OCI-M1 (cell line): ENCODE results near the gene POU3F1.
"Not testable (repeated sequence)": the region's sequence is repeated elsewhere in the genome, so short reads cannot be mapped to it uniquely, and the experiment has no call there.

Experiments
- DNase-seq: peaks from one replicate; lab custom pipeline; 2025; lab: John Stamatoyannopoulos, UW

Gene POU3F1

DNA sequence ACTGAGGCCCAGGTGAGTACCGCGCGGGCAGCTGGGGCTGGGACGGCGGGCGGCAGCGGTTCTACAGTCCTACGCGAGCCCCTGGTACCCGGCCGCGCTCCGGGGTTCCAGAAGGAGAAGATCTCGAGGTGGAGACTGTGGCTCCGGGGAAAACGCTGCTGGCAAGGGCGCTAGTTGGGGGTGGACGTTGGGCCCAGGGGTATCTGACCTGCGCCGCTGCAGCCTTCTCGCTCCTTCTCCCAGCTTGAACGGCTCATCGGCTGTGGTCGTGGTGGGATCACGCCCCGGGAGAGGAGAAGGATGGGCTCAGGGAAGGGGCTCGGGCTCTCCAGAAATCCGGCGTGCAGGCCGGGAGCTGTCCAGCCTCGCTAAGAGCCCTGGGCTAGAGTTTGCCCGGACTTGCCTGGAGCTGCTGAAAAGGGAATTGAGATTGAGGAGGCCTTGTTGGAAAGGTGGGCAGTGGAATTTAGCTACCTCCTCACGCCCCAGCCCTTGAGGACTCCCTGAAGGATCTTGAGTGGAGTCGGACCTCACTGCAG, 1.1 kb upstream of the POU3F1 start:
- DNase-seq, result no peak

DNA sequence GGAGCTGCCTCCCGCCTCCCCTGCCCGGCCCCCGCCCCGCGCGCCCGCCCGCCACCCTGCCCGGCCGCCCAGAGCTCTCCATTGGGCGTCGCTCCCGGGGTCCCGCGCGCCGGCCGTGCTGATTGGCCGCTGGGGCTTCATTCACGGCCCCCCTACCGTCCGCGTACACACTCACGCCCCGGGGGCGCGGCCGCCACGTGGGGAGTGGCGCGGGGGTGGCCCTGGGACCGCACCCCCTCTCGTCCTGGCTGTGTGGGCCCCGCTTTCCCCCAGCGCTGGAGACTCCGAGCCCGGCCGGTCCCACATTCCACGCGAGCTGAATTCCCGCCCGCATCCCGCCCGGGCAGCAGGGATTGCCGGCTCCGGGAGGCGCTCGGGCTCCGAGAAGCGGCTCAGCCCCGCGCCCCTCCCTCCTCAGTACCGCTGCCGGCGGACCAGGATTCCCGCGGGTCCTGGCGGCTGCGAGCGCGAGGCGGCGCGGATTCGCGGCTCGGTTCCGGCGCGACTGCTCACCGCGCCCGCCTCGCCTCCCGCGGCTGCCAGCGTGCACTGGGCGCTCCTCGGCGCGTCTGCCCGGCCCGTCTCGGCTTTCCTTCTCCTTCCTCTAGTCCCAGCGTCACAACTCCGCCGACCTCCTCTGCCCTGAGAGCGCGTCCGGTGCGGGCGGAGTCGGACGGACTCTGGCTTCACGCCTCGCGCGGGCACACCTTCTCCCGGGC, 450 bp upstream of the POU3F1 start:
- DNase-seq, result peak; percentile 45

DNA sequence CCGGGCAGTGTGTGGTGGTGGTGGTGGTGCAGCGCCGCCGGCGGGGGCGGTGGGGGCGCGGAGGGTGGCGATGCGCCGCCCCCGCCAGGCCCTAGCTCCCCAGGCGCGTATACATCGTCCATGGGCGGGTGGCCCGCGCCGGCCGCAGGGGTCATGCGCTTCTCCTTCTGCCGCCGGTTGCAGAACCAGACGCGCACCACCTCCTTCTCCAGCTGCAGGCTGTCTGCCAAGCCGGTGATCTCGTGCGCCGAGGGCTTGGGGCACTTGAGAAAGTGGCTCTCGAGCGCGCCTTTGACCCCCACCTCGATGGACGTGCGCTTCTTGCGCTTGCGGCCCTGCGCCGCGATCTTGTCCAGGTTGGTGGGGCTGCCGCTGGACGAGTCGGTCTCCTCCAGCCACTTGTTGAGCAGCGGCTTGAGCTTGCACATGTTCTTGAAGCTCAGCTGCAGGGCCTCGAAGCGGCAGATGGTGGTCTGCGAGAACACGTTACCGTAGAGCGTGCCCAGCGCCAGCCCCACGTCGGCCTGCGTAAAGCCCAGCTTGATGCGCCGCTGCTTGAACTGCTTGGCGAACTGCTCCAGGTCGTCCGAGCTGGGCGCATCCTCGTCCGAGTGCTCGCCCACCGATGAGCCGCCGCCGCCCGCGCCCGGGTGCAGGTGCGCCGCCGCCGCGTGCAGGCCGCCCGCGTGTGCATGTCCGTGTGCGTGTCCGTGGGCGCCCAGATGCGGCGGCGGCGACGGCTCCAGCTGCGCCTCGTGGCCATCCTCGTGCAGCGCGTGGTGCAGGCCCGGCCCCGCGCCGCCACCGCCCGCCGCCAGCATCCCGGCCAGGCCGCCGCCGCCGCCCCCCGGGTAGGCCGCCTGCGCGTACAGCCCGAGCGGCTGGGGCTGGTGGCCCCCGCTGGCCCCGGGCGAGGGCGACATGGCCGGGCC, 926 bp downstream of the POU3F1 start:
- DNase-seq, result no peak

DNA sequence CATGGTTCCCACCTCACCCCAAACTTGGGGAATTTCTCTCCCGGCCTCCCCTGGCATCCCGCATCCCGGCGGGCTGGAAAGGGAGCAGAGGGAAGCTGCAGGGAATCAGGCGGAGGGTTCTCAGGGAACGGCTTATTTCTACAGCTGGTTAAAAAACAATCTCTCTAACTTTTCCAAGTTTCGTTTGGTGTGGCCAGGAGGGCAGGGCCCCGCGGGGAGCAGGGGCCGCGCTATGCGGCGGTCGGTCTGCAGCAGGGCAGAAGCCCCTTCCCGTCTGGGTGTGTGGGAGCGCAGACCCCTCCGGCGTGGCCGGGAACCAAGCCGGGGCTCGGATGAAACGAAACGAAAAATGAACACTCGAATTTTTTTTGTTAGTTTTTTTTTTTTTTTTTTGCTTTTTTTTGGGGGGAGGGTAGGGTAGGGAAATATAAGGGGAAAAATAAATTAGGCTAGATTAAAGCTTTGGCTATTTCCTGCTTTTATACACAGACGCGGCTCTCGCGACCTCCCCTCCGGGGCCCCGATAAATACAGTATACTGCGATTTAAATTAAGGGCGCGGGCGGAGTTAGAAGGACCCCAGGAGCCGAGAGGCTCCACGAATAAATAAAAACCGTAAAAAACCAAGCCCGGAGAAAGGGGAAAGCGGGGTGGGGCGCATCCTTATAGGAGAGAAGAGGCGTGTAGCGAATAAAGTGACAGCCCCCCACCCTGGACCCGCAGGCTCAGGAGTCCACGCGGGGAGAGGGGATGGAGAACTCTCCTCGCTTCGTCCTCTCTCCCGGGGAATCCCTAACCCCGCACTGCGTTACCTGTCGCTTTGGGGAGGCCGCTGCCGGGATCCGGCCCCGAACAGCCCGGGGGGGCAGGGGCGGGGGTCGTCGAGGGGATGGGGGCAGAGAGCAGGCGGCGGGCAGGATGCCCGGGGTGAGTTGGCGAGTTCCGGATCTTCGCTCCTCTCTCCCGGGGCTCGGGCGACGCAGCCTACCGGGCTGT, 2.1 kb downstream of the POU3F1 start:
- DNase-seq, result no peak

DNA sequence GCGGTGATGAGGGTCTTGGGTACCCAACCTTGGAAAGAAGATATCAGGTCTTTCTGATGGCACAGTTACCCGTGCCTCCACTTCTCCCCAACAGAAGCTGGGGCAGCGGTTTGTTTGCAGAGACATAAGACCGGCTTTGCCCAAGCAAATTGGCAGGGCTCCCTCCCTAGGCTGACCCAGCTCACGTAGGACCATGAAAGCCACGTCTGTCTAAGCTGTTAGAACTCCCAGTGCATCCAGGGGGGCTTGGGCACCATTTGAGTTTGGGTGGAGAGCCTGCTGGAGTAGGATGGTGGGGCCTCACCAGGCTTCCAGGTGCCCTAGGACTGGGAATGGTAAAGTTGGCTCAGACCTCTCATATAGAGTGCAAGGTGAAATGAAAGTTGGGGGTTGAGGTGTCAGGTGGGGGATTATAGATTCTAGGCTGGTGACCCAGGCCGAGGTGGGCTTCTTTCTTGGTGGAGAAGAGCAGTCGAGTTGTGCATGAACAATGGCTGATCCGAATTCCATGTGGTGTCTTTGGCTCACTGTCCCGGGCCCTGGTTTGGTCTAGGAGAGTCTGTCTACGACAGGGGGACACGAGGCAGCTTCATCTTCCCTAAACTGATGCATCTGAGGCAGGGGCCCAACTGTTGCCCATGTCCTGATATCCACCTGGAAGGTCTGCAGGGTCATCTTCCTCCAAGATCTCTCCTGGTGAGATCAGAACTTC, 3.4 kb downstream of the POU3F1 start:
- no peak for DNase-seq

DNA sequence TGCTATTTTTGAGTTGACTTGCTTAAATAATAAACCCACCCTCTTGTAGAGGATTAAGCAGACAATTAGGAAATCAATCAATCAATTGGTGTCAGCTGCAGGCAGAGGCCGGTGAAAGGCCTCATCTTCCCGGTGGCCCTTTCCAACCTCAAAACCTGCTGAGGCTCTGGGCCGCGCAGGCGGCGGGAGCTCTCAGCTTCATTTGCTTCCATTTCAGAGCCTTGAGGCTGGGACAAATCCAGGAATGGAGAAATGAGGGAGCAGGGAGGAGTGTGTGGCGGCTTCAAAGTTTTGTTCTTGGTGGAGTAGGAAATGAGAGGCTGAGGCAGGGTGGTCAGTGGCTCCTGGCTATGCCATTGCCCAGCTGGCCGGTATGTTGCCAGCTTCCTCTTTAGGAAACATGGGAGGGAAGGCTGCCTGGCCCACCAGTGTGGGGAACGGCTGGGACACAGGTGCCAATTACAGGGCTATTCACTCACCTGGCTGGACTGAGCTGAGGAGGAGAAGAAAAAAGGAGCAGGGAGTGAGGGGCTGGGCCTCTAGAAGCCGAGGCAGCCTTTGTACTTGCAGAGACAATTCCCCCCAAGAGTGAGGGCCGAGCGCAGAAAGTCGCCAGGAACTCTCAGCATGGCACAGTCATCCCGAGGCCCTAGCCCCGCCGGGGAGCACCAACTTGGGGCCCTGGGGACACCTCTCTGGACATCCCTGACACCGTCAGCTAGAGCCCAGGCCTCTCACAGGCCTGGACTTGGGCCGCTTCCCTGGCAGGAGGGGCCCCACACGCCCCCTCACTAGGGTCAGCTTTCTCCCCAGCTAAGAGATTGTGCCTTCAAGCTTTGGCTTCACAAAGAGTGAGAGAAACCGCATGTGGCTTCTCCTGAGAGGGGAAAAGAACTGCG, 4.4 kb downstream of the POU3F1 start:
- no peak for DNase-seq

DNA sequence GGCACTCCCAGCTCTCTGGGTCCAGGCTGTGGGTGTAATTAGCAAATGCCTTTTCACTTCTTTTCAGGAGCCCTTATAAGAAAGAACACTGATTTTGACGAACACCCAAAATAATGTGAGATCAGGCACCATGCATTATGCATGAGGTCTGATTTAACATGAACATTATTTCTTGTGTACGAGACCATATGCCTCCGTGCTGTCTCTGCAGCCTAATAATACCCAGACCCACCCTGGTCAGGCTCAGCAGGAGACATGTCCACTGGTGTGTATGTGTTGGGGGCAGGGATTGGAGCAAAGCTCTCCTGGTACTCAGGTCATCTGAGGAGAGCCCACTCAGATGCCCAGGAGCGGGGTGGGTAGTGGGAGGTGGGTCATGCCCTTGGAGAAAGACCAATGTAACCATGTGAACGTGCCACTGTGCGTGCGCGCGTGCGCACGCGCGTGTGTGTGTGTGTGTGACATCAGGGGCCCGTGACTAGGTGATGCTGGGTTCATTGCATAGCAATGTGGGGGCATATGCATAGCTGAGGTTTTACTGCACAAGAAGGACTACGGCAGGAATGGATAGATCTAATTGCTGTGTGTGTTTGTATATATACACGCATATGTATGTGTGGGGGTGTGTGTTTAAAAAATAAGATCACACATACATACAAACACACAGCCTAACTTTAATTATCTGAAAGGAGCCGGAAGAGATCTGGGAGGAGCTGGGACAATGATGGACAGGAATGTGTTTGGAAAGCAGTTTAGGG, 7.1 kb downstream of the POU3F1 start:
- no peak for DNase-seq

DNA sequence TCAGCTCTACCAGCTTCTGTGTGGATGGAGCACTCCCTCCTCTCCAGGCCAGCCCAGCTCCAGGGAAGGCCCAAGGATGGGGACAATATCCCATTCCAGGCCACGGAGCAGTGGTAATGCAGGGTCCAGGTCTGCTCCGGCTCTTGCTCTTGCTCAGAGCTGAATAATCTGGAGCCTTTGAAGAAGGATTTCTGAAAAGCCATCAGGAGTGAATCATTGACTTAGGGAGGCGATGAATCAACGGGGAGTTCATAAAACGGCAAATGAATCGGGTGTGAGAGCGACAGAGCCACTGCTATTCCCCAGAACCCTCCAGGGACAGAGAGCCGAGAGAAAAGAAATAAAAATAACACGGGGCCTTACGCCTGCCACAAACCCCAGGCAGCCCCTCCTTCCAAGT, 7.7 kb downstream of the POU3F1 start:
- no peak for DNase-seq

DNA sequence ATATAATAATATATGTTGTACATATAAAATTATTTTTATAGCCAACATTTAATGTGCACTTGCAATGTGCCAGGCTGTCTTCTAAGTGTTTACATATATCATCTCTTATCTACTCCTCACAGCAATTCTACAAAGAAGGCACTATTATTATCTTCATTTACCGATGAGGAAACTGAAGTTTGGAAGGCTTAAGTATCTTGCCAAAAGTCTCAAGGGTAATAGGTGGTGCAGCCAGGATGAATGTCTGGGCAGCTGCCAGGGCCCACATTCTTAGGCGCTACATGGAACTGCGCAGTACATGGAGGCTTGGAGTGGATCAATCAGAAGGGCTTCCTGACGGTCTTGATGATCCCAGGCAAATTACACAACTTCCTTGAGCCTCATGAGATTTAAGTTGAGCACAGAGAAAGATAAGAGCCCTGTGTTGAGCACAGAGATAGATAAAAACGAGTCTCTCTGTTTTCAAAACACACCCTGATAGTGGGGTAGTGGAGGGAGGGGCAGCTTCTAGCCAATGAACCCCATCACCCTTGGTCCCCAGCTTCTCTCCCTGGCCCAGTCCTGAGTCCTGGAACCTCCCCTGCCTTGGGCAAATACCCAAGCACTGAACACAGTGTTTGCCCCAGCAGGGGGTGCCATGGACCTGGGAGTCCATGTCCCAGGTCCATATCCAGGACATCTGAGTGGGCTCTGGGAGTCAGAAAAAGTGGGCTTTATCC, 9.2 kb downstream of the POU3F1 start:
- peak; percentile 57 for DNase-seq

DNA sequence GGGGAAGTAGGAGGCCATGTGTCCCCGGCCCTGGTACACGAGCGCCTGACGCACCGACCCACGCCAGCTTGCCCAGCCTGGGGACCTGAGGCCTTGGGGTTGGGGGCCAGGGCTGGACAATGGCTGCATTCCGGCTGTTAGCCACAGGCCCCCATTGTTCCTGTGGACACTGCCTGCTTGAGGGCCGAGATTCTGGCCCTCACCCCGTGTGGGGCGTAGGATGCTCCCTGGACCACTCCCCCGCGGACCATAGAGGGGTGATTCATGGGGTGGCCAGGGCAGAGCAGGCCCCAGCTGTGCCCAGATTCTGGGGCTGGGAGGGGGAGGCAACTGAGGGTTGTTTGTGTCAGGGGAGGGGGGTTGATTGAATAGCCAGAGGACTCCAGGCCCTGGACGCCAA, 11.7 kb downstream of the POU3F1 start:
- DNase-seq, result no peak

DNA sequence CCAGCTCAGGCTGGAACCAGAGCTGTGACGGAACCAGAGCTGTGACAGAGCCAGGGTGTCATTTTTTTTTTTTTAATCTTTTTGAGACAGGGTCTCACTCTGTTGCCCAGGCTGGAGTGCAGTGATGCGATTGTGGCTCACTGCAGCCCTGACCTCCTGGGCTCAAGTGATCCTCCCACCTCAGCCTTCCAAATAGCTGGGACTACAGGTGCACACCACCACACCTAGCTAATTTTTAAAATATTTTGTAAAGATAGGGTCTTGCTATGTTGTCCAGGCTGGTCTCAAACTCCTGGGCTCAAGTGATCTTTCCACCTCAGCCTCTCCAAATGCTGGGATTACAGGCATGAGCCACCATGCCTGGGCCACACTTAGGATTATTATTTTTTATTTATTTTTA, 13.6 kb downstream of the POU3F1 start:
- not testable (repeated sequence) for DNase-seq

DNA sequence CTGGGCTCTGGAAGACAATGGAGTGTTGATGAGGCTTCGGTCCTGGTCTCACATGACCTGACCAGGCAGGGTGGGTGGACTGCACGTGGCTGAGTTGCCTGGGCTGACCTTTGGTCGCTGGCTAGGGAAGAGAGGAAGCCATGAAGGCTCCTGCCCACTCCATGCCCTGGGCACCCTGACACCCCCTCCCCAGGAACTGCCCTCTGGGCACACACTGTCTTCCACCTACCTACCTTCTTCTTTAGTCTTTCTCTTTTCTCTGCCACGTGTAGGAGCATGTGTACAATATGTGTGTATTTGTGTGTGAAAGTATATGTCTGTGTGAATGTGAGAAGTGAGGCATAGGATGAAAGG, 15.1 kb downstream of the POU3F1 start:
- DNase-seq, result no peak

DNA sequence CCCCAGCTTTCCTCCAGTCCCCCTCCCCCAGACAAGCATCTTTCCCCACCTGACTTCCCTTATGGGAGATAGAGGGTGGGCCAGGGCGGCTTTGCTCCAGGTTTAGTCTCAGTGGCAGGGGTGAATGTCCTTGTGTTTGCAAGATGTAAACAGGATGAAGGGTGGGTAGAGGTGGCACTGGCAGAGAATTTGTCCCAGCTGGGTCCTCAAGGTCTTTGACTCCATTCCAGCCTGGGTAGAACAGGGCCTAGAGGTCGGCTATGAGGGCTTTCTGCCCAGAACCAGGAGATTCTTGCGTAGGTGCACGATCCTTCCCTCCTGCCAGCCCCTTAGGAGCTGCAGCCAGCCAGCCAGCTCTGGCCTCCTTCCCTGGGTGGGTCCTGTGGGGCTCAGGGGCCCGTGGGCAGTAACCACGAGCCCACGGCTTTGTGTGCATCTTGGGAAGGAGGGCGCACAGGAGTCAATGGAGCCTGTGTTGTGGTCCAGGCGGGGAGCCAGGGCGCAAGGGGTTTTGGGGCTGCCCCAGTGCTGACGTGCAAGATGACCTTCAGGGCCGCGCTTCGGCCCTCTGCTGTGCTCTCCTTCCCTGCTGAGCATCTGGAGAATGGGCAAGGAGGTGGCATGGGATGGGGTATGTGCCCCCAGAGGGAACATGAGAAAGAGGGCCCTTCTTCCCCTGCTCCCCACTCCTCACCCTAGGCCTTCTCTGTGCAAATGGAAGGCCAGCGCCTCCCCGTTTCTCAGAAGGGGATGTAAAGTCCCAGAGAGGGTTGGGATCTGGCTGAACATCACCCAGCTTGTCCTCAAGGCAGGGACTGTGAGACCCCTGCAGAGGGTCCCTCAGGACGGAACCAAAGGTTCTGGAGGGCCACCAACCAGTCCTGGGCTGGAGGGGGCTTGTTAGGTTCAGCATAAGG, 15.7 kb downstream of the POU3F1 start:
- no peak for DNase-seq

DNA sequence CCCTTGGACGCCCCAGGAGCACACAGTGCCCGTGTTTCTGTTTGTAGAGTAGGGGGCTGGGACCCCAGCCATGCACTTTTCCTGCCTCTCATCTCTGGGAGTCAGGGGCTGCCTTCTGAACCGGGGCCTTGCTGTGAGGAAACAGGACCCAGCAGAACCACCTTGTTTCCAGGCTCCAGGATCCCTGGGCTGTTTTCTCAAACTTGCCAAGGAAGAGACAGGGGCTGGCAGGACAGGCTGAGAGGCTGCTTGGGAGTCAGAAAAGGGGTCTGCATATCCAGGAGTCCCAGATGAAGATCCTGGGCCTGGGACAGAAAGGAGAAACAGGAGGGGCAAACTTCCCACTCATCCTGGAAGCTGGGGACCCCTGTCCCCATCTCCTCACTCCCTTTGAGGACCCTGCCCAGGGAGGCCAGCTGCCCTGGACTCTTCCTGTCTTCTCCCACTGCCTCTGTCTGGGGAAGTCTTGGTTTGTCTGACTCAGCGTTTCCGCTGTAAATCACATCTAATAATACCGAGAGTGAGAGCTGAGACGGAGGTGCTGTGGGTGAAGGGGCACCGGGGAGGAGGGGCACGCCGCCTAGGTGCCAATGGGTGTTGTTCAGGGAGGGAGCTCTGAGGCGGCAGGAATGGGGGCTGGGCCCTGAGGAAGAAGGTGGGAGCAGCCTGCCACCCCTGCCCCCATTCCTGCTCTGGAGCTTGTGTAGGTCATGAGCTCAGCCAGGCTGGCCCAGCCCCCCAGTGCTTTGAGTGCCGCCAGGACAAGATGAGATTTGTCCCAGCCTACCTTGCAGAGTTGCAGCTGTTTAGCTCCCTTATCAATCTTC, 16.7 kb downstream of the POU3F1 start:
- DNase-seq, result peak; percentile 15

DNA sequence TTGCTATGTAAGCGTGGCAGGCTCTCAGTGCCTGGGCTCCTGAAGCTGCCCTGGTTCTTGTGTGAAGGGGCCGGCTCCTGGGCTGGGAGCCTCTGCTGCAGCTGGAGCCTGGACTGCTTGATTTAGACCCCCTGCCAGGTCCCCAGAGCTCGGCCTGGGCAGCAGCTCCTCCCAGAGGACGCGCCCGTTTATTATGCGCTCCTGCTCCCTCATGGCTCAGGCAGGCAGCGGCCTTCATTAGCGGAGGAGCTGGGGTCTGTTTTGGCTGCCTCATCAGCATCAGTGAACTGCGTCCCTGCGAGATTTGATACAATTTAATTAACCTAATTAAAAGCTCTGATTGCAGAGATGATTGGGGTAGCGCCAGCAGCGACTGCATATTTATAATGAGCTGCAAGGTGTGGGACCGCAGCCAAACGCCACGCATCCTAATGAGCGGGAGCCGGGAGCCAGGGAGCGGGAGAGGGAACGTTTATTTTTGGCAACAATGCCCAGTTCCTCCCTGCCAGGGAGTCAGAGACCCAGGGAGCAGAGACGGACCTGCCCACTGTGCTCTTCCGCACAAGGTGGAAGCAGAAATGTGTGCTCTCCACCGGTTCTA, 17.4 kb downstream of the POU3F1 start:
- no peak for DNase-seq

DNA sequence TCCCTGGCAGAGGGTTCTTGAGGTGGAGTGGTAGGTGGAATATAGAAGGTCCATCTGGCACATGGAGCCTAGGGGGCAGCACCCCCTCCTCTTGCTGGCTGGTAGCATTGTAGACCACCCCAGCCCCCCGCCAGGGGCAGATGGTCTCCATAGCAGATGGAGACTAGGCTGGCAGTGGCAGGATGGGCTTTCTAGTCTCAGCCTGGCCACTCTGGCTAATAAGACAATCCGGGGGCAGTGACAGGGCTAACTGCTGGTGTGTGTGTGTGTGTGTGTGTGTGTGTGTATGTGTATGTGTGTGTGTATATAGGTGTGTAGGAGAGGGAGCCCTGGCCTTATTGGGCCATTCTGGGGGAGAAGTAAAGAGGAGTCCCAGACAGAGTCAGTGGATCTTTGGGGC, 17.9 kb downstream of the POU3F1 start:
- DNase-seq, result no peak
